ENCODE measurements around the gene ZNF687.

ZNF687 gene

DNA sequence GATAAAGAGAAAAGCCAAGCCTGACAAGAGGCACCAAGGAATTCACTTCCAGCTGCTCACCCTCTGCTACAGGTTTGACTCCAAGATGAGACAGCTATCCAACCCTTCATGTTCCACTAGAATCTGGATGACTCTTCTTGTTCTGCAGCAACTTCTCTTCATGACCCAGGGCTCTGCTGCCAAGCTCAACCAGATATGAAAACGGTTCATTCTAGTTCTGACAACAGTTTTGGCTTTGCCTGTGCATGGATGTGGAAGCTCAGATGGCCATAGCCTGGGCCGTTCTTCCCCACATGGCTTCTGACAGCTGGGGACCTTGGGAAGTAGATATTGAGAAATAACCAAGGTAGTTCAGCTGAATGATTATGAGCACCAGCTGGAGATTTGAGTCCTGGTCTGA, 31.4 kb downstream of the ZNF687 start:
- DNase-seq = no peak

- DNase-seq = no peak
These were observed 32.2 kb downstream of the ZNF687 start for GRCh38 chr1:151314137-151314875.

DNA sequence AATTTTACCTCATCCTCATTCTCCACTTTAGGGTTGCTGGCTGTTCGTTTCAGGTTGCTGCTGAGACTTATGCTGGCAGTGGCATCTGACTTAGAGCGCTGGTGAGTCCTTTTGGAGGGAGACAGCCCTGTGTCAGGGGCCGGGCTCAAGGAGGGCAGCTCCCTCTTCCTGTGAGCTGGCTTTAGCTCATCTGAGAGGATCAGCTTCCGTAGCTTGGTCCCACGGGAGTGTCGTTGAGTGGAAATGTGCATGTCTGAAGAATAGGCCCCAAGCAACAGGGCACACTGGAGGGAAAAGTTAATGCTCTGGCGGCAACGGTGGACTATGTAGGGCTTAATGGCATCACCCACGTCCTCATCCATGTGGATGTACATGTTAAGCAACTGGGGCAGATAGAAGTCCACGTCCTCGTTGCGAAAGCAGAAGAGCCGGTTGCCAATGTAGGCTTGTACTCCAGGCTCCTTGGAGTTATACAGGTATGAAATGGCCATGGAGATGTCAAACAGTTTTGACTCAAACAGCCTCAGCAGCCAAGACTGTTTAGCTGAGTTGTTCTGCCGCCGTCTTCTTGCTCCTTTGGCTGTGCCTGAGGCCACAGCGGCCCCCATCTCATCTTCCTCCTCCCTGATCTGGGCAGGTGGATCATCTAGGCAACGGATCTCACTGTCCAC, 33.6 kb downstream of the ZNF687 start:
- DNase-seq = no peak

DNA sequence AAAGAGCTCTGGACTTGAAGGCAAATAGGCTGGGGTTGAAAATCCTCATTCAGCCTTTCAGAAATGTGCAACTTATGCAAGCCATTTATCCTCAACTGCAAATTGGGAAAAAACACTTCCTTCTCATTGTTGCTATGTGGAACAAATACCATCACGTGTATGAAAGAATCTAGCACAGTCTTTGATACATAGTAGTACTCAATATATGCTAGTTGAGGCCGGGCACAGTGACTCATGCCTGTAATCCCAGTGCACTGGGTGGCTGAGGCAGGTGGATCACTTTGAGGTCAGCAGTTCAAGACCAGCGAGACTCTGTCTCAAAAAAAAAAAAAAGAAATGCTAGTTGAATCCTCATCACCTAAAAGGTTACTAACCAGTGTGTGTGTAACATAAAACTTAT, 36.9 kb downstream of the ZNF687 start:
- no peak for DNase-seq

DNA sequence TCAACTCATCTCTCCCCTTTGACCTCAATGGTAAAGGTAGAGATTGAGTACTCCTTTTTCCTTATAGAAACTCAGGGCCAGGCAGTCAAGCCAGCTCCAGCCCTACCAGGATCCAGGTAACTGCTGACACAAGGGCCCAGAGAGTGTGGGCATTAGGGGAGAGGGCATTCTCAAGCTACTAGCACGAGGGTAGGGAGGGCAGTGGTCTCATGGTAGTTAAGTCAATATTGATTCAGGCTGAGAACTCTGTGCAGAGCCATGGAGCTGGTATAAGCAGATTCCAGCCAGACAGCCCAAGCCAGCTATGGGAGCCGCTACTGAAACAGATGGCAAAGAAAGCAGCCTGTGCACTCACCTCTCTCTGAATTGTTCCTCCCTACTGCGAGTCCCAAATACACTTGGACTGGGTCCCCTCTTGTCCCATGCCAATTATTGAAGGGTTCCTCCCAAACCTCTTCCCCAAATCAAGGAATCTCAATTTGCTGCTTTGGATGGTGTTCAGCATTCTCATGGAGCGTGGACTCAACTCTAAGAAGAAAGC, 42.4 kb downstream of the ZNF687 start:
- no peak for DNase-seq

GRCh38 chr1:151325231-151325630, 43.1 kb downstream of the ZNF687 start:
- no peak for DNase-seq

DNA sequence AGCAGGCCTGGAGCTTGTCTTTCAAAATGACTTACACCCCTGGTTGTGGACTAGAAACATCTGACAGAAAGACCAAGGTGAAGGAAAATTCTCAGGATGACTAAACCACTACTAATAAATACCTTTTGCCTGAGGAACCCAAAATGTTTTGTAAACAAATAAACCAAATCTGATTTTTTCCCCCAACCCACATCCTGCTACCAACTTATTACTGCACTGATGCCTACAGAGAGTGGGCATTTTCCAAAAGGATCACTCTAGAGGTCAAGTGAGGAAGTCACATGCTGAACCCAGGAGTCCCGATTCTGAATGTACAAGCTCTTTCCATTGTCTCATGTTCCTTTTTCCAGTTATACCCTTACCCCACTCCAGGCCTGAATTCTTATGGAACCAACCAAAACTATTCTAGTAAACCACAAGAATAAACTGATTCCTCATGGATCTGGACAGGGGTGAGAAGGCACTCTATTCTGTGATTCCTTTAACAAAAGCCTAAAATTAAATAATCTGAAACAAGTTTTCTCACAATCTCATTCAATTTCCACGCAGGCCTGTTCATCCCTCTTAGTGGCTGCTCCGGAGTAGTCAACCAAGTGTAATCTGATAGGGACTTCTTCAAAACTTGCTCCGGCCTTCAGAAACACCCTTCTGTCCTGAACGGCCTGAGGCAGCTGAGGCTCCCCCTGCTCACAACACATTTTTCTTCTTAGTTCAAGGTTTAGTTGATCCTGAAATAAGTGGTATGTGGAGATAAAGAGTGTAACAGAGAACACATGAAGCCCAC, 43.7 kb downstream of the ZNF687 start:
- DNase-seq = no peak

DNA sequence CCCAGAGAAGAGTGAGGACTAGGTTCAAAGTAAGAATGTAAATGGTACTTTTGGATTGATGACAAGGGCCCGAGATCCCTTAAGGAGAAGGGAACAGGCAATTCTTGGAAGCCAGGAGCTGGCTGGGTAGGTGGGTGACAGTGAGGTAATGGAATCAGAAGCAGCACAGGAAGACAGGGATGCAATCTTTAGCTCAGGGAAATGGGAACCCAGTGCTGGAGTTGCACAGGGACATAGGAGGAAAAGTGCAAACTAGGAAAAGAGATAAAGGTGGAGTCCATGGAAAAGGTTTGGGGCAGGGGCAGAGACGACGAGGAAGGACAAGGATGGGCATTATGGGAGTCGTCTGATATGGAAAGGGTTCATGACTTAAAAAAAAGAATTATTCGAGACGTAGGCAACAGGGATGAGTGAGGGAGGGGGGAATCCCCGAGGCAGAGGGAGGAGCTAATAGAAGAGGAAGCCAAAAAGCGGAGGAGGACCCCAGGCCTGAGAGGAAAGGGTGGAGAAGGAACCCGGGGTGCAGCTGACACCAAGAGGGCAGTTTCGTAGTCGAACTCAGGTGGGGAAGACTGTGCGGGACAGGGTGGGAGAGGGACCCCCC, 44.6 kb downstream of the ZNF687 start:
- peak in 1 of 2 experiments; percentile 41 for DNase-seq

GRCh38 chr1:151327223-151327902, 45.3 kb downstream of the ZNF687 start, which contains the start of gene PI4KB:
Gene PI4KB, minus strand, starts transcription at chr1:151327416. Its CDS starts 10,935 bp downstream, at chr1:151316481.
- DNase-seq = peak; percentile 100

GRCh38 chr1:151327903-151328674, 46.0 kb downstream of the ZNF687 start:
- DNase-seq = peak in 1 of 2 experiments; percentile 70

GRCh38 chr1:151334822-151335221, 52.7 kb downstream of the ZNF687 start:
- DNase-seq = no peak

DNA sequence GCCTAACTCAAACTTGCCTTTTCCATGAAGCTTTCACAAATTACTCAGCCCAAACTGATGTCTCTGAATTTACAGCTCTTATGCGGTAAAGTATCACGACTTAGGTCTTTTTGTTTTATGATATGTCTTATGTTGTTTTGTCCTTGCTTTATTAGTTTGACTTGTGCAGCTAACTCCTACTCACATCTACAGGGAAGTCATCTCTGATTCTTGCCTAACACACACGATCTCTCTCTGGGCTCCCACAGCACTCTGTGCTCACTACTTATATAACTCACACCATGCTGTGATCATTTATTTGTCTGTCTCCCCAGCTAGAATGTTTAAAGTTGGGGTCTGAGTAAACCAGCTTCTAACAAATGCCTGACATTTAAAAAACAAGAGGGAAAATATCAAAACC, 54.5 kb downstream of the ZNF687 start:
- DNase-seq = no peak

DNA sequence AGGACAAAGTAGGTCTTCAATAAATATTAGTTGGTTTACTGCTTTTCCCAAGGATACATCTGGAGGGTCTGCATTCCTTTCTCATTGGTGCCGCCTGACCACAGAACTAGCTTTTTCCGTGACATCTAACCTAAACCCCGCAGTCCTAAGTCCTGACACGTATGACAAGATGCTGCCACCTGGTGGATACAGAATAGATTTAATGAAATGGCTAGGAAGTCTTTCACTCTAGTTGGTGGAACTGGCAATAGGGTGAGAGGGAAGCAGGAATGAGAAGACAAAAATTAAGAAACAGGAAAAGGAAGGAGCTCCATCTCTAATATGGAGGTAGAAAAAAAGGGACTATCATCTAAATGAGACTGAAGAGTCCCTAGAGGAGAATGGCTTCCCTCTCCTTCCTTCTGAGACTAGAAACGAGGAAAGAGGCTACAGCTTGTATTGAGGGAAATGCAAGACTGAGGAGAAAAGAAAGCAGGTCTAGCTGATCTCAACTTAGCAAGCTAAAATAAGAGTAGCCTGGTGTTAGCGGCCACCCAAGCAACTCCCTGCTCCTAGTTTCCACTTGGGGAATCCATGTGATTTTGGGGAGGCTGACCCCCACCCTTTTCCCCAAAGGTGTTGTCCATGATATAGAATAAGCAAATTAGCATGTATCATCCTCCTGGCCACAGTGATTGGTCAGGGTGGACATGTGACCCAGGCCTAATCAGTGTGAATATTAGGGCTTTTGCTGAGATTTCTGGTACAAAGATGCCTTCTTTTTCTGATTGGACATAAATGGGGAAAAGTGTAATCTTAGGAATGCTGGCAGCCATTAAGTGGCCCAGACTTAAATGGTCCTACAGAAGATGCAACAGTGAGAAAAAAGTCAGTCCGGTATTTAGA, 59.0 kb downstream of the ZNF687 start:
- peak; percentile 92 to 97 for DNase-seq

Measured in SHP77 (cell line).